ENCODE data around the gene CALU. TPM values are rescaled to one million over a fixed set of nuclear protein-coding genes. Genes with fewer than 3 reads are reported as not detected.

The CALU gene
- total RNA-seq, 4 donors from 2014 or later = 23.6 to 1,780 (median 44.0) TPM

DNA sequence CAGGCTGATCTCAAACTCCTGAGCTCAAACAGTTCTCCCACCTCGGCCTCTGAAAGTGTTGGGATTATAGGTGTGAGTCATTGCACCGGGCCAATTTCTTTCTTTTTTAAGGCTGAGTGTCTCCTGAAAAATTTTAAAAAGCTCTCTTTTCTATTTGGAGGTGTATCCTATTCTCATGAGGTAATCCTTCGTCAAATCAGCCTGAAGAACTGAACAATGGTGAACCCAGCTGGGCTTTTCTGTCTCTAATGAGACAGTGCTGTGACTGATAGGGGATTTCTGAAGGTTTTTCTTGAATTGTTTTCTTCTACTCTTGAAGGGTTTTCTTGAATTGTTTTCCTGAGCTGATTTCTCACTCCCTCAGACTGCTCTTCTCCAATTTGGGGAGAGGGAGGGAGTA lies 30.9 kb upstream of the CALU start:
- 89% methylated on average over 3 of the region's 3 CpGs; no CpG with 5 or more reads in 1 of the 2 donors for WGBS, 2 donors (ENCODE audit: low coverage in 1 of 2)

DNA sequence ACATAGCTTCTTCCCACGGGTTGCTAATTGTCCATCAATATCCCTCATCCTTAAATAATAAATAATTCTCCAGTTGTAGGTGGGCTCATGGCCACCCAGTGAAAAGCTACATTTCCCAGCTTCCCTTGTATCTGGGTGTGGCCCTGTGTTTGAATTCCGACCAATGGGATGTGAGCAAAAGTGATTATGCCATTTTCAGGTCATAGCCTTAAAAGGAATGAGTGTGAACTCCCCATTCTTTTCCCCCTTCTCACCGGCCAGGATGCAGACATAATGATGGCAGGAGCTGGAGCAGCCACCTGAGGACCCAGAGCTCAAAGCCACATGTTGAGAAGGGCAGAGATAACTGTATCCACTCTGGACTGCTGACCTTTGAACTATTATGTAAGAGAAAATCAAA lies 30.3 kb upstream of the CALU start:
- Histone ChIP-seq H3K4me1 (no peaks in the 10 kb centered on the region), H3K36me3 (no peaks in the 10 kb centered on the region), H3K9me3 (no peaks in the 10 kb centered on the region), H3K27ac (no peak overlapping the region), H3K4me3 (no peak overlapping the region), H3K27me3 (peaks cover 12% of the 10 kb centered on the region)
- in situ Hi-C loops (cut with MboI; ENCODE audit: low pct_ligation_motif_present in 1 of 4, low pct_unique_long_range_greater_than_20kb in 1 of 4, low sequenced_read_pairs in 3 of 4) = no loop called here
- TF ChIP-seq POLR2A (IDR thresholded peaks at IDR 0.05) (no peak), EP300 (IDR thresholded peaks at IDR 0.05; ENCODE audit: low read depth) (no peak), POLR2AphosphoS5 (IDR thresholded peaks at IDR 0.05) (no peak)
- TF ChIP-seq, protein P1, sequence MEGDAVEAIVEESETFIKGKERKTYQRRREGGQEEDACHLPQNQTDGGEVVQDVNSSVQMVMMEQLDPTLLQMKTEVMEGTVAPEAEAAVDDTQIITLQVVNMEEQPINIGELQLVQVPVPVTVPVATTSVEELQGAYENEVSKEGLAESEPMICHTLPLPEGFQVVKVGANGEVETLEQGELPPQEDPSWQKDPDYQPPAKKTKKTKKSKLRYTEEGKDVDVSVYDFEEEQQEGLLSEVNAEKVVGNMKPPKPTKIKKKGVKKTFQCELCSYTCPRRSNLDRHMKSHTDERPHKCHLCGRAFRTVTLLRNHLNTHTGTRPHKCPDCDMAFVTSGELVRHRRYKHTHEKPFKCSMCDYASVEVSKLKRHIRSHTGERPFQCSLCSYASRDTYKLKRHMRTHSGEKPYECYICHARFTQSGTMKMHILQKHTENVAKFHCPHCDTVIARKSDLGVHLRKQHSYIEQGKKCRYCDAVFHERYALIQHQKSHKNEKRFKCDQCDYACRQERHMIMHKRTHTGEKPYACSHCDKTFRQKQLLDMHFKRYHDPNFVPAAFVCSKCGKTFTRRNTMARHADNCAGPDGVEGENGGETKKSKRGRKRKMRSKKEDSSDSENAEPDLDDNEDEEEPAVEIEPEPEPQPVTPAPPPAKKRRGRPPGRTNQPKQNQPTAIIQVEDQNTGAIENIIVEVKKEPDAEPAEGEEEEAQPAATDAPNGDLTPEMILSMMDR (IDR thresholded peaks at IDR 0.05) = no peak
- no peak for DNase-seq
- intact Hi-C loops (cut with DNase I; ENCODE audit: low total_unique reads) = no loop called here
- 63 to 82% methylated on average over 1 to 3 of the region's 3 CpGs for WGBS, 2 donors (ENCODE audit: low coverage in 1 of 2)

More for the DNA sequence above, 30.9 kb upstream of the CALU start:
- no peaks in the 10 kb centered on the region for H3K9me3 ChIP-seq
- TF ChIP-seq EP300 (IDR thresholded peaks at IDR 0.05; ENCODE audit: low read depth) = no peak
- no peak for TF ChIP-seq POLR2AphosphoS5 (IDR thresholded peaks at IDR 0.05)
- no peak for TF ChIP-seq POLR2A (IDR thresholded peaks at IDR 0.05)
- TF ChIP-seq, protein P1 (IDR thresholded peaks at IDR 0.05) = no peak
- in situ Hi-C loops (cut with MboI; ENCODE audit: low pct_ligation_motif_present in 1 of 4, low pct_unique_long_range_greater_than_20kb in 1 of 4, low sequenced_read_pairs in 3 of 4) = no loop called here
- no peak for DNase-seq
- no peak overlapping the region for H3K27ac ChIP-seq
- H3K4me3 ChIP-seq = no peak overlapping the region
- peaks cover 6% of the 10 kb centered on the region for H3K27me3 ChIP-seq
- intact Hi-C loops (cut with DNase I; ENCODE audit: low total_unique reads) = no loop called here
- H3K4me1 ChIP-seq = no peaks in the 10 kb centered on the region
- no peaks in the 10 kb centered on the region for H3K36me3 ChIP-seq

DNA sequence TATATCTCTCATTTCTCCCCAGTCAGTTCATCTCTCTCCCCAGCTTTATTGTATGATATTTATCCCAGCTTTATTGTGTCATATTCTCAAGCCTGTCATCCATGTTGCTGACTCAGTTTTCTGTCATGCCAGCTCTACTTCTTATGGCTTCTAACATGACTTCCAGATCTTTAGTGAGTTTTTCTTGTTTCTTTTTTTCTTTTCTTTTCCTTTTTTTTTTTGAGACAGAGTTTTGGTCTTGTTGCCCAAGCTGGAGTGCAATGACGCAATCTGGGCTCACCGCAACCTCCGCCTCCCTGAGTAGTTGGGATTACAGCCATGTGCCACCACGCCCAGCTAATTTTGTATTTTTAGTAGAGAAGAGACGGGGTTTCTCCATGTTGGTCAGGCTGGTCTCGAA lies 28.7 kb upstream of the CALU start:
- H3K27ac ChIP-seq = no peak overlapping the region
- no peaks in the 10 kb centered on the region for H3K36me3 ChIP-seq
- H3K4me1 ChIP-seq = no peaks in the 10 kb centered on the region
- intact Hi-C loops (cut with DNase I; ENCODE audit: low total_unique reads) = no loop called here
- no peak for DNase-seq
- 73 to 75% methylated on average over 2 to 6 of the region's 6 CpGs for WGBS, 2 donors (ENCODE audit: low coverage in 1 of 2)
- no peak overlapping the region for H3K4me3 ChIP-seq
- no peaks in the 10 kb centered on the region for H3K9me3 ChIP-seq
- TF ChIP-seq, protein P1 (IDR thresholded peaks at IDR 0.05) = no peak
- TF ChIP-seq POLR2A (IDR thresholded peaks at IDR 0.05) = no peak
- no peak for TF ChIP-seq POLR2AphosphoS5 (IDR thresholded peaks at IDR 0.05)
- TF ChIP-seq EP300 (IDR thresholded peaks at IDR 0.05; ENCODE audit: low read depth) = no peak
- in situ Hi-C loops (cut with MboI; ENCODE audit: low pct_ligation_motif_present in 1 of 4, low pct_unique_long_range_greater_than_20kb in 1 of 4, low sequenced_read_pairs in 3 of 4) = no loop called here
- peaks cover 15% of the 10 kb centered on the region for H3K27me3 ChIP-seq

DNA sequence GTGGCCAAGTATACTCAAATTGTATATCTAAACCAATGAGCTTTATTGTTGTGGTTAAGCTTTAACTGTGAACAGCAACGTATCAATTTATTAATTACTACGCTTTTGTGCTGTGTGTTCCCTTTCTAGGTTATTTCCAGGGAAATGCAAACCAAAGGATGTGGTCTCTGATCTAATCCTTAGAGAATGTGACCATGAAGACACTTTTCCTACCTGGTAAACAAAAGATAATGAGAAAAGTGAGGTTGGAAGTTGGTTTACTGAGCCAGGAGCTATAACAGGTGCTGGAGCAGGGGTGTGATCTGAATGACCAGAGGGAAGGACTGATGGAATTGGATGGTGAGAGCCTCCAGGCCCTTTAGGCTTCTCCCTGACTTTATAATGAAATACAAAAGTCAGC lies 25.4 kb upstream of the CALU start:
- no peak for DNase-seq
- intact Hi-C loops (cut with DNase I; ENCODE audit: low total_unique reads) = no loop called here

More for the DNA sequence above, 25.4 kb upstream of the CALU start:
- TF ChIP-seq POLR2AphosphoS5 (IDR thresholded peaks at IDR 0.05) (no peak), EP300 (IDR thresholded peaks at IDR 0.05; ENCODE audit: low read depth) (no peak)
- no peaks in the 10 kb centered on the region for H3K9me3 ChIP-seq
- peaks cover 17% of the 10 kb centered on the region for H3K27me3 ChIP-seq
- no peaks in the 10 kb centered on the region for H3K36me3 ChIP-seq
- in situ Hi-C loops (cut with MboI; ENCODE audit: low pct_ligation_motif_present in 1 of 4, low pct_unique_long_range_greater_than_20kb in 1 of 4, low sequenced_read_pairs in 3 of 4) = no loop called here
- no peak overlapping the region for H3K27ac ChIP-seq
- no peaks in the 10 kb centered on the region for H3K4me1 ChIP-seq
- 79 to 100% methylated on average over 1 to 2 of the region's 2 CpGs for WGBS, 2 donors (ENCODE audit: low coverage in 1 of 2)
- H3K4me3 ChIP-seq = no peak overlapping the region
